PC-9 (cell line): Measurements from ENCODE around the gene NTF4. TPM values are rescaled to one million over a fixed set of nuclear protein-coding genes. Genes with fewer than 3 reads are reported as not detected.
A peak's percentile ranks its signal among the peaks of the same experiment; 100 is the strongest.

Experiments used
- Bru-seq: library from RNA; stranded (reverse); fragments of 400-500 nt; gene quantifications from one replicate; lab custom pipeline; 2021; lab: Mats Ljungman, UMichigan
- BruChase-seq, 2 experiments: library from RNA; stranded (reverse); fragments of 400-500 nt; gene quantifications; one replicate each; lab custom pipeline; 2021; lab: Mats Ljungman, UMichigan
- BruUV-seq: library from RNA; stranded (reverse); fragments of 400-500 nt; replicated peaks from 2 replicates; lab custom pipeline; 2021; lab: Mats Ljungman, UMichigan
- CTCF ChIA-PET: fragments of 300-600 bp; sonication (Branson Sonifier 250); formaldehyde crosslinking; loops from one replicate; lab custom pipeline; 2022; ENCODE audit warnings: antibody characterized with exemption; lab: Charles Lee
- POLR2A ChIA-PET: fragments of 300-600 bp; sonication (Branson Sonifier 250); formaldehyde crosslinking; loops from one replicate; lab custom pipeline; 2022; ENCODE audit warnings: antibody characterized with exemption; ENCODE audit not compliant: unreplicated experiment; lab: Charles Lee
- DNase-seq, 2 experiments: peaks; one replicate each; pipeline versions ENCODE4 v3.0.0 to v3.0.0-alpha.2; 2015 to 2022; ENCODE audit warnings: mixed read lengths in 1 of 2
- H2AFZ ChIP-seq: fragments of 200-600 bp; sonication (generic); 2 replicates; pipeline ENCODE4 v1.8.1; 2017; ENCODE audit warnings: antibody characterized with exemption
- H3F3A ChIP-seq: fragments of 200-600 bp; sonication (generic); 2 replicates; pipeline ENCODE4 v1.8.1; 2017; ENCODE audit warnings: antibody characterized with exemption, mild to moderate bottlenecking, low read depth; ENCODE audit not compliant: insufficient read depth
- H3K27ac ChIP-seq: fragments of 200-600 bp; sonication (generic); 2 replicates; pipeline ENCODE4 v1.6.1; 2016; ENCODE audit warnings: mixed run types
- H3K27me3 ChIP-seq: fragments of 200-600 bp; sonication (generic); 2 replicates; pipeline ENCODE4 v1.6.1; 2016; ENCODE audit warnings: low read depth, mixed run types; ENCODE audit not compliant: insufficient read depth
- H3K36me3 ChIP-seq: fragments of 200-600 bp; sonication (generic); 2 replicates; pipeline ENCODE4 v1.6.1; 2016; ENCODE audit warnings: low read depth, mixed run types
- H3K4me1 ChIP-seq: fragments of 200-600 bp; sonication (generic); replicated peaks from 2 replicates; pipeline ENCODE4 v1.6.1; 2016; ENCODE audit warnings: mixed run types; ENCODE audit not compliant: insufficient read depth
- H3K4me2 ChIP-seq: fragments of 200-600 bp; sonication (generic); 2 replicates; pipeline ENCODE4 v1.6.1; 2017; ENCODE audit warnings: mixed run types
- H3K4me3 ChIP-seq: fragments of 200-600 bp; sonication (generic); 2 replicates; pipeline ENCODE4 v1.6.1; 2016; ENCODE audit warnings: mixed run types
- H3K79me2 ChIP-seq: fragments of 200-600 bp; sonication (generic); 2 replicates; pipeline ENCODE4 v1.6.1; 2017; ENCODE audit warnings: low read depth, mixed run types
- H3K9me2 ChIP-seq: fragments of 200-600 bp; sonication (generic); 2 replicates; pipeline ENCODE4 v1.8.1; 2017; ENCODE audit warnings: mild to moderate bottlenecking; ENCODE audit not compliant: insufficient read depth
- H3K9me3 ChIP-seq: fragments of 200-600 bp; sonication (generic); 2 replicates; pipeline ENCODE4 v1.8.1; 2016; ENCODE audit warnings: low read depth; ENCODE audit not compliant: insufficient read depth
- H4K20me1 ChIP-seq: fragments of 200-600 bp; sonication (generic); 2 replicates; pipeline ENCODE4 v1.8.1; 2017; ENCODE audit not compliant: insufficient read depth
- CTCF ChIP-seq: fragments of 200-600 bp; sonication (generic); conservative IDR thresholded peaks from 2 replicates; pipeline ENCODE4 v1.6.1; 2017; ENCODE audit warnings: mixed run types, antibody characterized with exemption, mild to moderate bottlenecking, moderate library complexity
- EZH2 ChIP-seq: fragments of 200-600 bp; sonication (generic); IDR thresholded peaks from 2 replicates; pipeline ENCODE4 v1.8.0; 2017; ENCODE audit warnings: antibody characterized with exemption, low read depth
- intact Hi-C: fragments of 100-400 bp; cut with micrococcal nuclease; formaldehyde crosslinking; loops from one replicate; pipeline ENCODE4 v1.10.0; 2022; ENCODE audit not compliant: unreplicated experiment
- long read RNA-seq: library from polyadenylated mRNA; stranded (forward); transcript quantifications from one replicate; pipeline ENCODE4 v2.0.0, GENCODE V29; 2022
- total RNA-seq: library from RNA; stranded (reverse); gene quantifications from 2 replicates; pipeline ENCODE4 v1.2.3, GENCODE V29; 2021

The NTF4 gene, protein sequence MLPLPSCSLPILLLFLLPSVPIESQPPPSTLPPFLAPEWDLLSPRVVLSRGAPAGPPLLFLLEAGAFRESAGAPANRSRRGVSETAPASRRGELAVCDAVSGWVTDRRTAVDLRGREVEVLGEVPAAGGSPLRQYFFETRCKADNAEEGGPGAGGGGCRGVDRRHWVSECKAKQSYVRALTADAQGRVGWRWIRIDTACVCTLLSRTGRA
- total RNA-seq (14.0 and 18.6 TPM in 2 replicates), Bru-seq, nascent RNA (percentile 39 among the genes with signal in this experiment), BruChase-seq, experiment 1, labeled RNA remaining after a 2-hour chase (percentile 65 among the genes with signal in this experiment), BruChase-seq, experiment 2, labeled RNA remaining after a 6-hour chase (percentile 63 among the genes with signal in this experiment)
- long read RNA-seq, partial matches to known transcripts: 12 of 22 reads
- long read RNA-seq, other reads (novel, unspliced or antisense): 9 of 22 reads

DNA sequence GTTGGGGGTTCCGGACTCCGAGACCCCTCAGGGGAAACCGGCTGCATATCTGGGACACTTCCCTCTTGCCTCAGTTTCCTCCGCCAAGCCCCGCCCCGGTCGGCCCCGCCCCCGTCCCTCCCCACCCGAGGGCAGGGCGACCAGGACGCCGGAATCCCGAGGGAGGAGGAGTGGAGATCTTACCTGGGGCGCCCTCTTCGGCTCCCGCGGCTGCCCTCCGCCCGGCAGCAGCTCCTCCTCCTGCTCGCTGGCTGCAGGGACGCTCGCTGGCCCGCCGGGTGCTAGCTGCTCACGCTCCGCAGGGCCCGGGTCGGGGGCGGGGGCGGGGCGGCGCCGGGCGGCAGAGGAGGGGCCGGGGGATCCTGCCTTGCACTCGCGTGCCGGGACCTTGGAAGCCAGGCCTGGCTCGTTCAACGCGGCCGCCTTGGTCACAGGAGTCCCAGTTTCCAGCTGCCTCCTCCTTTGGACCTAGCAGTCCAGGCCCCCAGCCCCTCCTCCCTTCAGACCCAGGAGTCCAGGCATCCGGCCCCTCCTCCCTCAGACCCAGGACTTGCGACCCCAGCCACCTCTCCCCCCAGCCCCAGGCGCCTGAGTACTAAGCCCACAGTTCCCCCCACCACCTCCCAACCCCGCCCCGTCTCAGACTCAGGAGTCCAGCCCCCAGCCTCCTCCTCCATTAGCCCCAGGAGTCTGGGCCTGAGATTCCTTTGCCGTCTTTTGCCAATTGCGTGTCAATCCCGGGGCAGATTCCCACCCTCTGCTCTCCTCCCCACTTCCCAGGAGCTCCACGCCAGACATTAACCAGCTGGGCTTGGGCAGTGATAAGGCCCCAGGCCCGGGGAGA, at the start of gene NTF4:
Gene NTF4 (minus strand): TSS at position 51 of the 844 bp plus-strand sequence. CDS start 2,821 bp downstream, outside the sequence.
- Histone ChIP-seq H2AFZ (no peak within 1 kb of the TSS), H3K79me2 (no peaks in the 10 kb centered on the region), H3K27me3 (peaks cover 17% of the 10 kb centered on the region), H3K9me3 (no peaks in the 10 kb centered on the region), H3K27ac (no peak within 1 kb of the TSS), H3K4me3 (peak within 1 kb of the TSS; percentile 35; the same call in 1 of the 2 replicates), H4K20me1 (no peaks in the 10 kb centered on the region), H3K4me2 (peak within 1 kb of the TSS; percentile 62), H3K4me1 (peaks cover 11% of the 10 kb centered on the region; the same call in 1 of the 2 replicates), H3K36me3 (no peaks in the 10 kb centered on the region), H3F3A (peaks cover 41% of the 10 kb centered on the region), H3K9me2 (no peaks in the 10 kb centered on the region)
- intact Hi-C loops: no loop called here
- BruUV-seq: no TSS peak
- ChIA-PET CTCF (interaction anchor here (0.6 to 1.1 kb wide), 6 partner anchors 9 to 407 kb away, joined by 3 to 8 read pairs (median 4); no protein-coding TSS in a partner anchor), POLR2A (interaction anchor here (0.6 kb wide), 1 partner anchor 49 kb away, joined by 14 read pairs; the partner anchor contains the start of gene LIN7B)
- DNase-seq: peak in 1 of 2 experiments; percentile 75
- TF ChIP-seq EZH2: no peak

- H3F3A ChIP-seq: peaks cover 42% of the 10 kb centered on the region
- no peak for TF ChIP-seq EZH2
- peak; percentile 48; the same call in 1 of the 2 replicates for TF ChIP-seq CTCF
- H2AFZ ChIP-seq: peak within 1 kb of the TSS; percentile 97
- intact Hi-C loops: no loop called here
- no peaks in the 10 kb centered on the region for H4K20me1 ChIP-seq
- ChIA-PET CTCF (interaction anchor here (0.6 to 1.3 kb wide), 6 partner anchors 14 to 111 kb away, joined by 3 to 11 read pairs (median 4); no protein-coding TSS in a partner anchor), POLR2A (interaction anchor here (0.6 to 1.1 kb wide), 4 partner anchors 16 to 734 kb away, joined by 4 to 14 read pairs (median 4); partner anchors contain the start of gene NTF4)
- H3K4me2 ChIP-seq: peak within 1 kb of the TSS; percentile 99
- no peaks in the 10 kb centered on the region for H3K79me2 ChIP-seq
- H3K4me3 ChIP-seq: peak within 1 kb of the TSS; percentile 91
- H3K4me1 ChIP-seq: peaks cover 16% of the 10 kb centered on the region
- no TSS peak for BruUV-seq
- H3K9me2 ChIP-seq: no peaks in the 10 kb centered on the region
- no peak within 1 kb of the TSS for H3K27ac ChIP-seq
- no peaks in the 10 kb centered on the region for H3K27me3 ChIP-seq
- no peaks in the 10 kb centered on the region for H3K9me3 ChIP-seq
- H3K36me3 ChIP-seq: no peaks in the 10 kb centered on the region
- DNase-seq: peak; percentile 50 to 85
Measured at GRCh38 chr19:49113762-49114629, 49.4 kb upstream of the NTF4 start, which contains the start of gene LIN7B. LIN7B (plus strand) TSS chr19:49114370; CDS start chr19:49114405, 35 bp downstream.
